ENCODE data around the gene CACNA2D1.

DNA sequence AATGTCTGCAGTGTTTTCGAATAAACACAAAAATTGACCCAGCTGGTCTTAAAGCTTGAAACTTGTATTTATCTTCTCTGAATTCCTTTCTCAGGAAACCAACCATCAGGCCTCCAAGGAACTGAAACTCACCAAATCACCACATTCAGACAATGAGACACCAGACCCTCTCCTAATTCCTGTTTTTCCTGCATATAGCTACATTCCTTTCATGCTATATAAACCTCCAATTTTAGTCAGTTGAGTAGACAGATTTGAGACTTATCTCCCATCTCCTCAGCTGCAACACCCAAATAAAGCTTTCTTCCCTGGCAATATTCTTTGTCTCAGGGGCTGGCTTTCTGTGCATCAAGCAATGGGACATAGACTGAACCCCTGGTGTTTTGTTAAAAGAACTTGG lies 317.0 kb downstream of the CACNA2D1 start:
- TF ChIP-seq, protein P1, sequence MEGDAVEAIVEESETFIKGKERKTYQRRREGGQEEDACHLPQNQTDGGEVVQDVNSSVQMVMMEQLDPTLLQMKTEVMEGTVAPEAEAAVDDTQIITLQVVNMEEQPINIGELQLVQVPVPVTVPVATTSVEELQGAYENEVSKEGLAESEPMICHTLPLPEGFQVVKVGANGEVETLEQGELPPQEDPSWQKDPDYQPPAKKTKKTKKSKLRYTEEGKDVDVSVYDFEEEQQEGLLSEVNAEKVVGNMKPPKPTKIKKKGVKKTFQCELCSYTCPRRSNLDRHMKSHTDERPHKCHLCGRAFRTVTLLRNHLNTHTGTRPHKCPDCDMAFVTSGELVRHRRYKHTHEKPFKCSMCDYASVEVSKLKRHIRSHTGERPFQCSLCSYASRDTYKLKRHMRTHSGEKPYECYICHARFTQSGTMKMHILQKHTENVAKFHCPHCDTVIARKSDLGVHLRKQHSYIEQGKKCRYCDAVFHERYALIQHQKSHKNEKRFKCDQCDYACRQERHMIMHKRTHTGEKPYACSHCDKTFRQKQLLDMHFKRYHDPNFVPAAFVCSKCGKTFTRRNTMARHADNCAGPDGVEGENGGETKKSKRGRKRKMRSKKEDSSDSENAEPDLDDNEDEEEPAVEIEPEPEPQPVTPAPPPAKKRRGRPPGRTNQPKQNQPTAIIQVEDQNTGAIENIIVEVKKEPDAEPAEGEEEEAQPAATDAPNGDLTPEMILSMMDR (IDR thresholded peaks at IDR 0.05): no peak
- TF ChIP-seq POLR2A (IDR thresholded peaks at IDR 0.05): no peak
